GM12878 (cell line): Measurements from ENCODE around the gene NEAT1. TPM values are rescaled to one million over a fixed set of nuclear protein-coding genes. Genes with fewer than 3 reads are reported as not detected.
A peak's percentile ranks its signal among the peaks of the same experiment; 100 is the strongest.

ENCODE experiments used
- ATF3 ChIP-seq: IDR thresholded peaks from 2 replicates; pipeline ENCODE4 v1.6.1; 2011; ENCODE audit warnings: low read depth, mild to moderate bottlenecking, low read length, moderate library complexity, borderline replicate concordance; ENCODE audit errors: extremely low read depth
- BACH1 ChIP-seq: fragments of 450-650 bp; IDR thresholded peaks from 2 replicates; pipeline ENCODE4 v1.6.1; 2017; ENCODE audit warnings: mild to moderate bottlenecking, borderline replicate concordance
- CHD1 ChIP-seq: IDR thresholded peaks from 2 replicates; pipeline ENCODE4 v1.6.1; 2012; ENCODE audit warnings: low read depth, low read length, improper control_type of control experiment
- FOS ChIP-seq: IDR thresholded peaks from 3 replicates; pipeline ENCODE4 v1.6.1; 2011; ENCODE audit warnings: borderline replicate concordance; ENCODE audit not compliant: insufficient read length; ENCODE audit errors: extremely low read depth
- HCFC1 ChIP-seq: fragments of 150-350 bp; IDR thresholded peaks from 2 replicates; pipeline ENCODE4 v1.6.1; 2014; ENCODE audit warnings: low read length
- IKZF2 ChIP-seq, 2 experiments: fragments of 450-650 bp; IDR thresholded peaks; 2 replicates each; pipeline ENCODE4 v1.6.1; 2017; ENCODE audit warnings: mild to moderate bottlenecking in 2 of 2, moderate library complexity in 2 of 2
- MXI1 ChIP-seq: fragments of 150-350 bp; IDR thresholded peaks from 2 replicates; pipeline ENCODE4 v1.6.1; 2011; ENCODE audit warnings: low read depth, mild to moderate bottlenecking, inconsistent platforms, low read length, improper control_type of control experiment
- NR2F1 ChIP-seq: fragments of 450-650 bp; conservative IDR thresholded peaks from 2 replicates; pipeline ENCODE4 v1.6.1; 2017; ENCODE audit warnings: mild to moderate bottlenecking
- PML ChIP-seq: IDR thresholded peaks from 2 replicates; pipeline ENCODE4 v1.6.1; 2012; ENCODE audit warnings: low read length, inconsistent platforms
- POLR2A ChIP-seq: IDR thresholded peaks from 2 replicates; pipeline ENCODE4 v1.6.1; 2011; ENCODE audit warnings: low read depth, mild to moderate bottlenecking, low read length
- RB1 ChIP-seq: fragments of 450-650 bp; formaldehyde crosslinking; IDR thresholded peaks from 2 replicates; pipeline ENCODE4 v1.6.1; 2017; ENCODE audit warnings: mild to moderate bottlenecking, borderline replicate concordance
- RUNX3 ChIP-seq: IDR thresholded peaks from 2 replicates; pipeline ENCODE4 v1.6.1; 2012; ENCODE audit warnings: low read length, inconsistent platforms
- STAT3 ChIP-seq: IDR thresholded peaks from 2 replicates; pipeline ENCODE4 v1.6.1; 2011; ENCODE audit warnings: low read depth, low read length, improper control_type of control experiment
- TAF1 ChIP-seq: IDR thresholded peaks from 2 replicates; pipeline ENCODE4 v1.6.1; 2011; ENCODE audit warnings: mild to moderate bottlenecking, low read depth, low read length, borderline replicate concordance
- TARDBP ChIP-seq: IDR thresholded peaks from 2 replicates; pipeline ENCODE4 v1.6.1; 2016; ENCODE audit warnings: borderline replicate concordance
- TBL1XR1 ChIP-seq: IDR thresholded peaks from 2 replicates; pipeline ENCODE4 v1.6.1; 2012; ENCODE audit warnings: low read depth, low read length, improper control_type of control experiment
- TCF12 ChIP-seq: IDR thresholded peaks from 2 replicates; pipeline ENCODE4 v1.6.1; 2011; ENCODE audit warnings: low read depth, mild to moderate bottlenecking, low read length
- ZBTB33 ChIP-seq: fragments of 450-650 bp; IDR thresholded peaks from 2 replicates; pipeline ENCODE4 v1.6.1; 2017; ENCODE audit warnings: mild to moderate bottlenecking
- ZBTB40 ChIP-seq: fragments of 450-650 bp; IDR thresholded peaks from 2 replicates; pipeline ENCODE4 v1.6.1; 2016; ENCODE audit warnings: mild to moderate bottlenecking, moderate library complexity, borderline replicate concordance
- ZNF24 ChIP-seq: fragments of 450-650 bp; IDR thresholded peaks from 2 replicates; pipeline ENCODE4 v1.6.1; 2017; ENCODE audit warnings: antibody characterized with exemption, mild to moderate bottlenecking
- polyA plus RNA-seq, 11 experiments: library from polyadenylated mRNA; depleted of rRNA in 4 of 11; unstranded in 6 of 11; stranded (reverse) in 5 of 11; fragments of >200 nt; fragmentation: Nextera tagmentation in 4 of 11; fragmentation: Illumina TruSeq in 1 of 11; extraction: Ambion mirVana in 4 of 11; extraction: Trizol in 1 of 11; gene quantifications; 1 replicate in 1 of 11; 2 replicates in 10 of 11; pipeline versions ENCODE4 v1.2.1 to v1.2.3, GENCODE V29; 2011 to 2016; ENCODE audit warnings: inconsistent platforms in 2 of 11, missing spikeins in 2 of 11, low read depth in 1 of 11
- total RNA-seq, 4 experiments: library from RNA; depleted of rRNA in 3 of 4; stranded (reverse); fragments of >200 nt in 3 of 4; fragmentation: Illumina TruSeq in 1 of 4; extraction: Trizol in 1 of 4; gene quantifications; 2 replicates each; pipeline versions ENCODE4 v1.2.1 to v1.2.3, GENCODE V29; 2013 to 2021
- TF ChIP-seq, protein P1 (sequence below): fragments of 450-650 bp; formaldehyde crosslinking; IDR thresholded peaks from 2 replicates; pipeline ENCODE4 v1.4.0; 2020; ENCODE audit warnings: mild to moderate bottlenecking, moderate library complexity

Gene NEAT1
- total and polyA plus RNA-seq, 10 of the 15 experiments (the other 5 are each of a cell fraction or from before 2014, with no cell fraction given) = 13.6 to 328 (median 69.4) TPM

DNA sequence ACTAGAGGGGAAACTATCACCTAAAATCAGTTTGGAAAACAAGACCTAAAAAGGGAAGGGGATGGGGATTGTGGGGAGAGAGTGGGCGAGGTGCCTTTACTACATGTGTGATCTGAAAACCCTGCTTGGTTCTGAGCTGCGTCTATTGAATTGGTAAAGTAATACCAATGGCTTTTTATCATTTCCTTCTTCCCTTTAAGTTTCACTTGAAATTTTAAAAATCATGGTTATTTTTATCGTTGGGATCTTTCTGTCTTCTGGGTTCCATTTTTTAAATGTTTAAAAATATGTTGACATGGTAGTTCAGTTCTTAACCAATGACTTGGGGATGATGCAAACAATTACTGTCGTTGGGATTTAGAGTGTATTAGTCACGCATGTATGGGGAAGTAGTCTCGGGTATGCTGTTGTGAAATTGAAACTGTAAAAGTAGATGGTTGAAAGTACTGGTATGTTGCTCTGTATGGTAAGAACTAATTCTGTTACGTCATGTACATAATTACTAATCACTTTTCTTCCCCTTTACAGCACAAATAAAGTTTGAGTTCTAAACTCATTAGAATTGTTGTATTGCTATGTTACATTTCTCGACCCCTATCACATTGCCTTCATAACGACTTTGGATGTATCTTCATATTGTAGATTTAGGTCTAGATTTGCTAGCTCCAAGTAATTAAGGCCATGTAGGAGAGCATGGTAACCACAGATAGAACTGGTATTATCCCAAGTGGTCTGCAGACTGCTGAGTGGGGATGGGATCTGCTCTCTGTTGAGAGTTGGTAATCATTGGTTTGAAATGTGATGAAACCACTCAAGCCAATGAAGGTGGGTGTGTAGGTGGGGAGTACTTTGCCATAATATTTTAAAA, 3.6 kb downstream of the NEAT1 start (continued):
- no peak for TF ChIP-seq ZBTB33
- TF ChIP-seq, protein P1, sequence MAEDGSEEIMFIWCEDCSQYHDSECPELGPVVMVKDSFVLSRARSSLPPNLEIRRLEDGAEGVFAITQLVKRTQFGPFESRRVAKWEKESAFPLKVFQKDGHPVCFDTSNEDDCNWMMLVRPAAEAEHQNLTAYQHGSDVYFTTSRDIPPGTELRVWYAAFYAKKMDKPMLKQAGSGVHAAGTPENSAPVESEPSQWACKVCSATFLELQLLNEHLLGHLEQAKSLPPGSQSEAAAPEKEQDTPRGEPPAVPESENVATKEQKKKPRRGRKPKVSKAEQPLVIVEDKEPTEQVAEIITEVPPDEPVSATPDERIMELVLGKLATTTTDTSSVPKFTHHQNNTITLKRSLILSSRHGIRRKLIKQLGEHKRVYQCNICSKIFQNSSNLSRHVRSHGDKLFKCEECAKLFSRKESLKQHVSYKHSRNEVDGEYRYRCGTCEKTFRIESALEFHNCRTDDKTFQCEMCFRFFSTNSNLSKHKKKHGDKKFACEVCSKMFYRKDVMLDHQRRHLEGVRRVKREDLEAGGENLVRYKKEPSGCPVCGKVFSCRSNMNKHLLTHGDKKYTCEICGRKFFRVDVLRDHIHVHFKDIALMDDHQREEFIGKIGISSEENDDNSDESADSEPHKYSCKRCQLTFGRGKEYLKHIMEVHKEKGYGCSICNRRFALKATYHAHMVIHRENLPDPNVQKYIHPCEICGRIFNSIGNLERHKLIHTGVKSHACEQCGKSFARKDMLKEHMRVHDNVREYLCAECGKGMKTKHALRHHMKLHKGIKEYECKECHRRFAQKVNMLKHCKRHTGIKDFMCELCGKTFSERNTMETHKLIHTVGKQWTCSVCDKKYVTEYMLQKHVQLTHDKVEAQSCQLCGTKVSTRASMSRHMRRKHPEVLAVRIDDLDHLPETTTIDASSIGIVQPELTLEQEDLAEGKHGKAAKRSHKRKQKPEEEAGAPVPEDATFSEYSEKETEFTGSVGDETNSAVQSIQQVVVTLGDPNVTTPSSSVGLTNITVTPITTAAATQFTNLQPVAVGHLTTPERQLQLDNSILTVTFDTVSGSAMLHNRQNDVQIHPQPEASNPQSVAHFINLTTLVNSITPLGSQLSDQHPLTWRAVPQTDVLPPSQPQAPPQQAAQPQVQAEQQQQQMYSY (CRISPR knock-in tag) = 0 out of 2 replicates have a peak, but pooled peaks have one; percentile 43
- no peak for TF ChIP-seq RUNX3
- no peak; the same call in 1 of the 2 replicates for TF ChIP-seq TAF1
- peak; percentile 79; the same call in 1 of the 2 replicates for TF ChIP-seq MXI1
- TF ChIP-seq FOS = no peak
- no peak for TF ChIP-seq TARDBP
- no peak for TF ChIP-seq HCFC1
- TF ChIP-seq NR2F1 = no peak
- TF ChIP-seq IKZF2 (IDR thresholded peaks at IDR 0.05) = peak; percentile 52 to 56; a peak in 3 of 4 replicates
- peak; percentile 32; the same call in 1 of the 2 replicates for TF ChIP-seq POLR2A
- peak; percentile 94 for TF ChIP-seq STAT3
- no peak for TF ChIP-seq PML
- no peak for TF ChIP-seq ZNF24
- no peak; the same call in 1 of the 2 replicates for TF ChIP-seq CHD1
- no peak for TF ChIP-seq ATF3
- TF ChIP-seq ZBTB40 = peak; percentile 88
- TF ChIP-seq TBL1XR1 = peak; percentile 37; the same call in 1 of the 2 replicates
- peak; percentile 35; the same call in 1 of the 2 replicates for TF ChIP-seq BACH1
- TF ChIP-seq RB1 = no peak
- no peak for TF ChIP-seq TCF12
